Measurements from ENCODE around the gene GSTA1.
"Not testable (repeated sequence)": the region's sequence is repeated elsewhere in the genome, so short reads cannot be mapped to it uniquely, and the experiment has no call there.

Gene GSTA1

GRCh38 chr6:52815167-52816092, 11.8 kb upstream of the GSTA1 start:
- H3K4me3 ChIP-seq (ENCODE audit: low read length), result no peak overlapping the region
- TF ChIP-seq, protein P1, sequence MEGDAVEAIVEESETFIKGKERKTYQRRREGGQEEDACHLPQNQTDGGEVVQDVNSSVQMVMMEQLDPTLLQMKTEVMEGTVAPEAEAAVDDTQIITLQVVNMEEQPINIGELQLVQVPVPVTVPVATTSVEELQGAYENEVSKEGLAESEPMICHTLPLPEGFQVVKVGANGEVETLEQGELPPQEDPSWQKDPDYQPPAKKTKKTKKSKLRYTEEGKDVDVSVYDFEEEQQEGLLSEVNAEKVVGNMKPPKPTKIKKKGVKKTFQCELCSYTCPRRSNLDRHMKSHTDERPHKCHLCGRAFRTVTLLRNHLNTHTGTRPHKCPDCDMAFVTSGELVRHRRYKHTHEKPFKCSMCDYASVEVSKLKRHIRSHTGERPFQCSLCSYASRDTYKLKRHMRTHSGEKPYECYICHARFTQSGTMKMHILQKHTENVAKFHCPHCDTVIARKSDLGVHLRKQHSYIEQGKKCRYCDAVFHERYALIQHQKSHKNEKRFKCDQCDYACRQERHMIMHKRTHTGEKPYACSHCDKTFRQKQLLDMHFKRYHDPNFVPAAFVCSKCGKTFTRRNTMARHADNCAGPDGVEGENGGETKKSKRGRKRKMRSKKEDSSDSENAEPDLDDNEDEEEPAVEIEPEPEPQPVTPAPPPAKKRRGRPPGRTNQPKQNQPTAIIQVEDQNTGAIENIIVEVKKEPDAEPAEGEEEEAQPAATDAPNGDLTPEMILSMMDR (conservative IDR thresholded peaks at IDR 0.05; ENCODE audit: low read depth, low read length), result peak; percentile 74
- DNase-seq (ENCODE audit: low read depth), result peak; percentile 2

DNA sequence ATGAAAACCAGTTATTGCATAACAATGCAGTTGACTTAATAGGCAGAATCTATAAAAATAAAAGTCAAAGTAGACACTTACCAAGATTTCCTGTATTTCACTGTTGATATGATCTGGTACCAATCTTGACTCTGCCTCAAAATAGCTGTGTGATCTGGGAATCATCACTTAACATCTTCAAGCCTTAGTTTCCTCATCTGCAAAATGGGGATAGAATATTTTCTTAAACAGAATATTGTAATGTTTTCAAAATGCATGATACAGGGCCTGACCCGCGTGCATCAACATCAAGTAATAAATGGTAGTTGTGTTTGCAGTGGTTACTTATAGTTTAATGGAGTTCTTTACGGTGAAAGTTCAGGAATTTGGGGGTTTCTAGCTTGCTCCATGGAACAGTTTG, 10.9 kb upstream of the GSTA1 start:
- not testable (repeated sequence) for H3K4me3 ChIP-seq (ENCODE audit: low read length); DNase-seq (ENCODE audit: low read depth)

DNA sequence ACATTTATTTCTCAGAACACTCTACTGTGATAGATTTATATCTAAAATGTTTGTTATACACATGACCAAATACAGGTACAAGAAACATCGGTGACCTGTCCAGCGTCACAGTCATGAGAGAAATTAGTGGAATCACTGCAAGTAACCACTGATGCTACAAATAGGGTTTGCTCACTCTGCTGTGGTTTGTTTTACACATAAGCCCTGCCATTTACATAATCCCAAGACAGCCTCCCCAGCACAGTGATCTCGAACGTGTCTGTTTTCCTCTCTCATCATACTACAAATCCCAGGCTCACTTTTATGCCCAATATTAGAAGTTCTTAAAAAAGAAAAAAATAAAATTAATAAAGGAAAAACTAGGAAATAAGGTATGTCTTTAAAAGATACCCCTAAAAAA, 6.2 kb upstream of the GSTA1 start:
- not testable (repeated sequence) for DNase-seq (ENCODE audit: low read depth); H3K4me3 ChIP-seq (ENCODE audit: low read length)

DNA sequence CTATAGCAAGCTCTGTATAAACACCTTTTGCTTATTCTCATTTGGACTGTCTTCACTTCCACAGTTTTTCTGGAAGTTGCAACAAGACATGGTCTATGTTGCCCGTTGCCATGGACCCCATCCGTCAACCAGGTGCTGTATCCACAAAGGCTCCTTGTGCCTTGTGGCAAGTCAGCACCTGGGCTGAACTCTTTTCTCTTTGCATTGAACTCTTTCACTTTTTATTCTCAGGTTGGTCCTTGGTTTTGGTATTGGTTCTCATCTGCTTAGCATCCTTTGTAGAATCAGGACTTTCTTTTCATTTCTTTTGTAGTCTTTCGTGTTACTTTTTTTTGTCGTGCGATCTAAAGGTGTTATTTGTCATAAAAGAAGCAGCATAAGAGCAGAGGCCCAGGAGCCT, 5.0 kb upstream of the GSTA1 start:
- H3K4me3 ChIP-seq (ENCODE audit: low read length), result no peak overlapping the region
- TF ChIP-seq, protein P1 (conservative IDR thresholded peaks at IDR 0.05; ENCODE audit: low read depth, low read length), result no peak
- no peak for DNase-seq (ENCODE audit: low read depth)

GRCh38 chr6:52802806-52803205, 810 bp downstream of the GSTA1 start:
- TF ChIP-seq, protein P1 (conservative IDR thresholded peaks at IDR 0.05; ENCODE audit: low read depth, low read length), result no peak
- H3K4me3 ChIP-seq (ENCODE audit: low read length), result no peak overlapping the region
- no peak for DNase-seq (ENCODE audit: low read depth)

- no peak for DNase-seq (ENCODE audit: low read depth)
- H3K4me3 ChIP-seq (ENCODE audit: low read length), result no peak overlapping the region
- TF ChIP-seq, protein P1 (conservative IDR thresholded peaks at IDR 0.05; ENCODE audit: low read depth, low read length), result no peak
Measured at GRCh38 chr6:52801188-52801841, 2.3 kb downstream of the GSTA1 start.

DNA sequence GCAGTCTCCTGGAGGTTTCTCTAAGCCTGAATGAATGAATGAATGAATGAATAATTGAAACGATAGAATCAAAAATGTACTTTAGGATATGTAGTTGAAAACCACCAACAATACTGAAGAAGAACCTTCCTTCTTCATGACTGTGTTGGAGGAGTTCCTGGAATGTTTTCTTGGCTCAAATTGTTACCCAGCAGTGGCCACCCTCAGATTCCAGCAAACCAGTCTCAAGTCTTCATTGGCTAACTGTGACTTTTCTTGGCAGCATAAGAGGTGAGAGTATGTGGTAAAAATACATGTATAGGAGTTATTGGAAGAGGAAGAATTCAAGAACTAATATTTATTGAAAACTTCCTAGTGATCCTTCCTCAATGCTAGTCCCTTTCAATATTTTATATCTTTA, 4.3 kb downstream of the GSTA1 start:
- H3K4me3 ChIP-seq (ENCODE audit: low read length); DNase-seq (ENCODE audit: low read depth): not testable (repeated sequence)

- DNase-seq (ENCODE audit: low read depth); H3K4me3 ChIP-seq (ENCODE audit: low read length): not testable (repeated sequence)
Measured at GRCh38 chr6:52794366-52794765, 9.2 kb downstream of the GSTA1 start.

DNA sequence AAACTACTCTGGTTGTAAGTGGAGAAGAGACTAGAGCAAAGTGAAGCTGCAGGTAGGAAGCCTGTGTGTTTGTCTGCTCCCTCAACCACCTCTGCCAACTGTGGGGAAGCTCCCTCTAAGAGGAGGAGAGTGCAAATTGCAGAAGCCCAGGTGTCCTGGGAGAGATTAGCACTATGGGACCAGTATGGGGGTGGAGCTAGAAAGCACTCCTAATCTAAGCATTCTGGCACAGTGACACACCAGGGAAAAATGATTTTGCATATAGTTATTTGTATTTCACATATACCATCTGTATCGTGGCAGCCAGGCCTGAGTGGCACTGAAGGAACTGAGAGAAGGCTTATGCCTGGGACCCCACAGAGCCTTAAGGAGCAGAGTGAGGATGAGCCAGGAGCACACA, 12.8 kb downstream of the GSTA1 start:
- TF ChIP-seq, protein P1 (conservative IDR thresholded peaks at IDR 0.05; ENCODE audit: low read depth, low read length), result no peak
- H3K4me3 ChIP-seq (ENCODE audit: low read length), result no peak overlapping the region
- DNase-seq (ENCODE audit: low read depth), result no peak

DNA sequence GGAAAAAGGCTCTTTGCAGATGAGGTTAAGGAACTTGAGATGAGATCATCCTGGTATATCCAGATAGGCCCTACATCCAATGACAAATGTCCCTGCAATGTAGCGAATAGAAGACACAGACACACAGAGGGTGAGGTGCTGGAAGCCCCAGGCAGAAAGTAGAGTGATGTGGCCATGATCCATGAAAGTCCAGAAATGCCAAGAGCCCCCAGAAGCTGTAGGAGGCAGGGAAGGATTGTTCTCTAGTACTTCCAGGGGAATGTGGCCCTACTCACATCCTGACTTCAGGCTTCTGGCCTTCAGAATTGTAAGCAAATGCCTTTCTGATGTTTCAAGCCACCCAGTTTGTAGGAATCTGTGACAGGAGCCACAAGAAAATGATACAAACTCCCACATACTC, 14.0 kb downstream of the GSTA1 start:
- DNase-seq (ENCODE audit: low read depth); H3K4me3 ChIP-seq (ENCODE audit: low read length): not testable (repeated sequence)

Data from retinal pigment epithelial cell (primary cell).